Measurements from ENCODE around the gene DHRS13.

- TF ChIP-seq CTCF (IDR thresholded peaks at IDR 0.05): no peak
- no peak for TF ChIP-seq POLR2A (IDR thresholded peaks at IDR 0.05)
- TF ChIP-seq POLR2AphosphoS5 (IDR thresholded peaks at IDR 0.05): peak; percentile 35
Measured at GRCh38 chr17:28940675-28941074, 37.8 kb upstream of the DHRS13 start.
